ENCODE measurements around the gene CBFA2T2.

DNA sequence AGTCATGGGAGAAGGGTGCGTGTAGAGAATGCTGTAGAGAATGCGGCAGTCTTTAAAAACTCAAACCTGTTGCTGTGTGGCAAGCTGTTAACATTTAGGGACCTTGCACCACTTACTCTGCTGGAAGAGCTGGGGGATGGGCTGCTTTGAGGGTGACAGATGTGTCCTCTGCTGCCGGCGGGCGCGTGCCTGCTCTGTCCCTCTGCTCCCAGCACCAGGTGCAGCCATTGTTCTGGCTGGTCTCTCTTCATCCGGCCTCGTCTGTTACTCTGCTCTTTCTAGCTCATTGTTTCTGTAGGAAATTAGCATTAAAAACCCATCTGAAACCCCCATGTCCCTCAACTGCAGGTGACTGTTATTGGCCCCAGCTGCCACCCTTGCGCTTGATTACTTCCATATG lies 78.5 kb downstream of the CBFA2T2 start:
- TF ChIP-seq, protein P1, sequence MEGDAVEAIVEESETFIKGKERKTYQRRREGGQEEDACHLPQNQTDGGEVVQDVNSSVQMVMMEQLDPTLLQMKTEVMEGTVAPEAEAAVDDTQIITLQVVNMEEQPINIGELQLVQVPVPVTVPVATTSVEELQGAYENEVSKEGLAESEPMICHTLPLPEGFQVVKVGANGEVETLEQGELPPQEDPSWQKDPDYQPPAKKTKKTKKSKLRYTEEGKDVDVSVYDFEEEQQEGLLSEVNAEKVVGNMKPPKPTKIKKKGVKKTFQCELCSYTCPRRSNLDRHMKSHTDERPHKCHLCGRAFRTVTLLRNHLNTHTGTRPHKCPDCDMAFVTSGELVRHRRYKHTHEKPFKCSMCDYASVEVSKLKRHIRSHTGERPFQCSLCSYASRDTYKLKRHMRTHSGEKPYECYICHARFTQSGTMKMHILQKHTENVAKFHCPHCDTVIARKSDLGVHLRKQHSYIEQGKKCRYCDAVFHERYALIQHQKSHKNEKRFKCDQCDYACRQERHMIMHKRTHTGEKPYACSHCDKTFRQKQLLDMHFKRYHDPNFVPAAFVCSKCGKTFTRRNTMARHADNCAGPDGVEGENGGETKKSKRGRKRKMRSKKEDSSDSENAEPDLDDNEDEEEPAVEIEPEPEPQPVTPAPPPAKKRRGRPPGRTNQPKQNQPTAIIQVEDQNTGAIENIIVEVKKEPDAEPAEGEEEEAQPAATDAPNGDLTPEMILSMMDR (conservative IDR thresholded peaks at IDR 0.05; ENCODE audit: low read length): no peak
- TF ChIP-seq EZH2phosphoT487 (IDR thresholded peaks at IDR 0.05; ENCODE audit: borderline replicate concordance): no peak

Measured in Loucy (cell line).